SK-N-SH treated with all-trans-retinoic acid at 6 μM for 48 hours (cell line): ENCODE results near the gene EMD.

Experiments used
- OSR1 ChIP-seq: fragments of 250-450 bp; sonication (Bioruptor Pico); IDR thresholded peaks from 2 replicates; pipeline ENCODE4 v1.8.0; 2022; ENCODE audit warnings: moderate library complexity, mild to moderate bottlenecking, inconsistent platforms
- ZFP3 ChIP-seq: fragments of 250-450 bp; sonication (Bioruptor Pico); IDR thresholded peaks from 2 replicates; pipeline ENCODE4 v1.5.0; 2020; ENCODE audit warnings: mild to moderate bottlenecking, moderate library complexity
- ZFP30 ChIP-seq: fragments of 450-650 bp; formaldehyde crosslinking; IDR thresholded peaks from 2 replicates; pipeline ENCODE4 v1.5.0; 2022; ENCODE audit warnings: mild to moderate bottlenecking, moderate library complexity
- ZNF70 ChIP-seq: fragments of 450-650 bp; formaldehyde crosslinking; IDR thresholded peaks from 2 replicates; pipeline ENCODE4 v1.5.0; 2020; ENCODE audit warnings: mild to moderate bottlenecking, moderate library complexity
- TF ChIP-seq, protein P1 (sequence below): fragments of 250-450 bp; sonication (Bioruptor Pico); IDR thresholded peaks from 2 replicates; pipeline ENCODE4 v1.8.0; 2020; ENCODE audit warnings: mild to moderate bottlenecking, moderate library complexity, borderline replicate concordance
- TF ChIP-seq, protein P2 (sequence below): fragments of 250-450 bp; sonication (Bioruptor Pico); IDR thresholded peaks from 2 replicates; pipeline ENCODE4 v1.5.1; 2021; ENCODE audit warnings: mild to moderate bottlenecking, moderate library complexity
- TF ChIP-seq, protein P3 (sequence below): fragments of 250-450 bp; sonication (Bioruptor Pico); IDR thresholded peaks from 2 replicates; pipeline ENCODE4 v1.5.0; 2020; ENCODE audit warnings: mild to moderate bottlenecking, moderate library complexity

- TF ChIP-seq, protein P1, sequence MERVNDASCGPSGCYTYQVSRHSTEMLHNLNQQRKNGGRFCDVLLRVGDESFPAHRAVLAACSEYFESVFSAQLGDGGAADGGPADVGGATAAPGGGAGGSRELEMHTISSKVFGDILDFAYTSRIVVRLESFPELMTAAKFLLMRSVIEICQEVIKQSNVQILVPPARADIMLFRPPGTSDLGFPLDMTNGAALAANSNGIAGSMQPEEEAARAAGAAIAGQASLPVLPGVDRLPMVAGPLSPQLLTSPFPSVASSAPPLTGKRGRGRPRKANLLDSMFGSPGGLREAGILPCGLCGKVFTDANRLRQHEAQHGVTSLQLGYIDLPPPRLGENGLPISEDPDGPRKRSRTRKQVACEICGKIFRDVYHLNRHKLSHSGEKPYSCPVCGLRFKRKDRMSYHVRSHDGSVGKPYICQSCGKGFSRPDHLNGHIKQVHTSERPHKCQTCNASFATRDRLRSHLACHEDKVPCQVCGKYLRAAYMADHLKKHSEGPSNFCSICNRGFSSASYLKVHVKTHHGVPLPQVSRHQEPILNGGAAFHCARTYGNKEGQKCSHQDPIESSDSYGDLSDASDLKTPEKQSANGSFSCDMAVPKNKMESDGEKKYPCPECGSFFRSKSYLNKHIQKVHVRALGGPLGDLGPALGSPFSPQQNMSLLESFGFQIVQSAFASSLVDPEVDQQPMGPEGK (CRISPR knock-in tag): no peak
- TF ChIP-seq ZNF70: no peak
- no peak for TF ChIP-seq ZFP3 (CRISPR knock-in tag)
- no peak for TF ChIP-seq ZFP30 (CRISPR knock-in tag)
- TF ChIP-seq, protein P2, sequence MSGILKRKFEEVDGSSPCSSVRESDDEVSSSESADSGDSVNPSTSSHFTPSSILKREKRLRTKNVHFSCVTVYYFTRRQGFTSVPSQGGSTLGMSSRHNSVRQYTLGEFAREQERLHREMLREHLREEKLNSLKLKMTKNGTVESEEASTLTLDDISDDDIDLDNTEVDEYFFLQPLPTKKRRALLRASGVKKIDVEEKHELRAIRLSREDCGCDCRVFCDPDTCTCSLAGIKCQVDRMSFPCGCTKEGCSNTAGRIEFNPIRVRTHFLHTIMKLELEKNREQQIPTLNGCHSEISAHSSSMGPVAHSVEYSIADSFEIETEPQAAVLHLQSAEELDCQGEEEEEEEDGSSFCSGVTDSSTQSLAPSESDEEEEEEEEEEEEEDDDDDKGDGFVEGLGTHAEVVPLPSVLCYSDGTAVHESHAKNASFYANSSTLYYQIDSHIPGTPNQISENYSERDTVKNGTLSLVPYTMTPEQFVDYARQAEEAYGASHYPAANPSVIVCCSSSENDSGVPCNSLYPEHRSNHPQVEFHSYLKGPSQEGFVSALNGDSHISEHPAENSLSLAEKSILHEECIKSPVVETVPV (CRISPR knock-in tag): no peak
- no peak for TF ChIP-seq OSR1
- TF ChIP-seq, protein P3, sequence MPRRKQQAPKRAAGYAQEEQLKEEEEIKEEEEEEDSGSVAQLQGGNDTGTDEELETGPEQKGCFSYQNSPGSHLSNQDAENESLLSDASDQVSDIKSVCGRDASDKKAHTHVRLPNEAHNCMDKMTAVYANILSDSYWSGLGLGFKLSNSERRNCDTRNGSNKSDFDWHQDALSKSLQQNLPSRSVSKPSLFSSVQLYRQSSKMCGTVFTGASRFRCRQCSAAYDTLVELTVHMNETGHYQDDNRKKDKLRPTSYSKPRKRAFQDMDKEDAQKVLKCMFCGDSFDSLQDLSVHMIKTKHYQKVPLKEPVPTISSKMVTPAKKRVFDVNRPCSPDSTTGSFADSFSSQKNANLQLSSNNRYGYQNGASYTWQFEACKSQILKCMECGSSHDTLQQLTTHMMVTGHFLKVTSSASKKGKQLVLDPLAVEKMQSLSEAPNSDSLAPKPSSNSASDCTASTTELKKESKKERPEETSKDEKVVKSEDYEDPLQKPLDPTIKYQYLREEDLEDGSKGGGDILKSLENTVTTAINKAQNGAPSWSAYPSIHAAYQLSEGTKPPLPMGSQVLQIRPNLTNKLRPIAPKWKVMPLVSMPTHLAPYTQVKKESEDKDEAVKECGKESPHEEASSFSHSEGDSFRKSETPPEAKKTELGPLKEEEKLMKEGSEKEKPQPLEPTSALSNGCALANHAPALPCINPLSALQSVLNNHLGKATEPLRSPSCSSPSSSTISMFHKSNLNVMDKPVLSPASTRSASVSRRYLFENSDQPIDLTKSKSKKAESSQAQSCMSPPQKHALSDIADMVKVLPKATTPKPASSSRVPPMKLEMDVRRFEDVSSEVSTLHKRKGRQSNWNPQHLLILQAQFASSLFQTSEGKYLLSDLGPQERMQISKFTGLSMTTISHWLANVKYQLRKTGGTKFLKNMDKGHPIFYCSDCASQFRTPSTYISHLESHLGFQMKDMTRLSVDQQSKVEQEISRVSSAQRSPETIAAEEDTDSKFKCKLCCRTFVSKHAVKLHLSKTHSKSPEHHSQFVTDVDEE (CRISPR knock-in tag): no peak
These were observed 29.6 kb downstream of the EMD start for GRCh38 chrX:154408659-154409221.
